ENCODE results near the gene CRACR2A.

CRACR2A gene

DNA sequence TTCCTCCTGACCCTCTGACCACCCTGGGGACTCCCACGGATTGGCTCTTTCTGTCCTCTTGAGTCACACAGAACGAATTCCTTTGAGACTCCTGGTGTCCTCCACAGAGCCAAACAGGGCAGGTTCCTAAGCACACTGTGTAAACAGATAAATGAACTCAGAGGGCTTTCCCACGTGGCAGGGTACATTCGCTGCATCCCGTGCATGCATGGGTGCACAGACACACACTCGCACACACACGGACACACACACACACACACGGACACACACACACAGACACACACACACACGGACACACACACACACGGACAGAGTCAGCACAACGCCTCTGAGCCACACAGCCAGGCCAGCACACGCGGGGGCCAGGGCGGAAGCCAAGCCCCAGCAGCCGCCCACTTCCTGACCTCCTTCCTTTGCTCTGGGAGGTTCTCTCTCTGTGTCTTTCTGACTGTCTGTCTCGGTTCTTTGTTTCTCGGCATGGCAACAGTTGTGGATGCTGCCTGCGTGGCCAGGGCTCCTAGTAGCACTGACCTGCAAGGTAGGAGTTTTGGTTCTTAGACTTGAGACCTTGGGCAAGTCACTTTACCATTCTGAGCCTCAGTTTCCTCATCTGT, 706 bp downstream of the CRACR2A start:
- DNase-seq (ENCODE audit: low spot score), result no peak

DNA sequence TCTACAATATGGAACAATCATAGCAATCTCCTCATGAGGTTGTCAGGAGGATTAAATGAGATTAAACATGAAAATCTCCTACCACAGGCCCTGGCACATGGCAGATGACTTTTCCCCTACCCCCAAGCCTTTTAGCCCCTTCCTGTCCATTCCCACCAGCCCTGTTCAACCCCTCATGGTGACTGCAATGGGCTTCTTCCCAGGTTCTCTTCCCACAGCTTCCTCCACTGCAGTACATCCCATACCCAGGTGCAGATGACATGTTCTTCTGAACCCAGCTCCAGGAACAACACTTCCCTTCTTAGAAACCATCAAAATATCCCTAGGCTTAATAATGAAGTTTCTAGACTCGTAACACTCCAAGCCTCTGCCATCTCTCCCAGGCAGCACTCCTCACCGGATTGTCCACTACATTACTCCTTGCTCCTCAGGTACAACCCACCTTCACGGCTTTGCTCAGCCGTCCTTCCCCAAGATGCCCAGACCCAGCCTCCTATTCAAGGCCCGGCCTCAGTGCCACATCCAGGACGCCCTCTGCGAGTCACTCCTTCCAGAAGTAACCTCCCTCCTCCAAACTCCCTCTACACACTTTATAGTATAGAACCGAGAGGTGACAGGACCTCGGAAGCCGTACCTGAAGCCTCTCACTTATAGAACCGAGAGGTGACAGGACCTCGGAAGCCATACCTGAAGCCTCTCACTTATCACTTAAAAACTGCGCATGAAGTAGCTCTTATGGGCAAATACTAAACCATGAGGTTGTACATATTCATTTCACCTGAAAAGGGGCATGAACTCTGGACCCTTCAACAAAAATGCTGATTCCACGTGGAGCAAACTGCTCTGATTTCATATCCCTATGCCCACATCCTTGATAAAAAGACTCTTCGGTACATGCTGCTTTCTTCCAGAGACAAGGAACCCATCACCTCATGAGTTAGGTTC, 1.5 kb downstream of the CRACR2A start:
- no peak for DNase-seq (ENCODE audit: low spot score)

DNA sequence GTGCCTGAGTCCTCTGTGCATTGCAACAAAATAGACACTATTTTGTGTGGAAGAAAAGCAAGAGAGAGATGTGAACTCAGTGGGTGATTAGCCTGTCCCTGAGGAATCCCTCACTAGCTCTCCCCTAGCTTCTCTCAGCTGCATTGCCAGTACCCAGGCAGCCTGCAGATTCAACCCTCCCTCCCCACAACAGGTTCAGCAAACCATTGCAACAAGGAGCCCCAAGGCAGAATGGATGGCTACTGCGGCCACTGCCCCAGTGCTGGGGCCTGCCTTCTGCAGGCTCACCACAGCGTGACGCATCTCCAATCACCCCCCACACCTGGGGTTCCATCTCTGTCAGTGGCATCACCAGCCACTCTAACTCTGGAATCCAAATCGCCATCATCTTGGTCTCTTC, 2.3 kb downstream of the CRACR2A start:
- DNase-seq (ENCODE audit: low spot score), result no peak

DNA sequence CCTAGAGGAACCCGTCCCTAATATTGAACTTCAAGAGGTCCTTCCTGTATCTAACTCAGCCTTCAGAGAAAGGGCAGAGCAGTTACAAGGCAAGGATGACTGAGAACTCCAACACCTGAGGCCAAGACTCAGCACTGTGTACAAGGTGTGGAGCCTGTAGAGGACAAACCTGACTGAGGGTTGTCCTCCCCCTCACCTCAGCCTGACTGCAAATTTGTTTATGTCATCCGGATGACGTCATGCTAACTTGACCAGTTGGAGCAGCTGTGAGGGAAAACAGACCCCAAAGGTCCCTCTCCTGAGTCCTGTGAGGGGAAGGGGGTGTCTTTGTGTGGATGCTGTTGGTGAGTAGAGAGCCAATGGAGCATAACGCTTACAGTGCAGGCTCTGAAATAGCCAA, 4.3 kb downstream of the CRACR2A start:
- no peak for DNase-seq (ENCODE audit: low spot score)

DNA sequence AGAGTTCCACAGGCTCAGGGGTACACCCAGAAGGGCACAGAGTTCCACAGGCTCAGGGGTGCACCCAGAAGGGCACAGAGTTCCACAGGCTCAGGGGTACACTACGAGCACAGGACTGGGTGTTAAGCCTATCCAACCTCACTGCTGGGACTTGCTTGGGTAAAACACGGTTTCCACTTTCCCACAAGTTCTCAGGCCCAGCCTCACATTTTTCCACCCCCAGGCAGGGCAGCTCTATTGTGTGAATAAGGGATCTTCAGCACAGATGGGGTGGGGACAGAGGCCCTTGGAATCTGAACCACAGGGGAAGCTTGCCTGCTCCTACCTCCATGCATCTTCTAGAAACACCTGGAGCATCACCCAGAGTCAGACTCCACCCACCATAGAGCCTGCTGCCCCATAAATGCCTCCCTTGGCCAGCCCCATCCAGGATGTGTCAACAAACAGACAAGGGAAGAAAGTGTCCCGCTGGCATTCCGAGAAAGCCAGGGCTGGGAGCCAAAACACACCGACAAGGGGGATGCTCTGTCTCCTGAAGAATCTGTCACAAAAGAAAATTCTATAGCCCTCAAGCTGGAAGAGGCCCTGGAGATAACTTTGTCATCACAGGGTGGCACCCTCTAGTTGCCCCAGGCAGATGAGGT, 4.8 kb downstream of the CRACR2A start:
- DNase-seq (ENCODE audit: low spot score), result no peak

DNA sequence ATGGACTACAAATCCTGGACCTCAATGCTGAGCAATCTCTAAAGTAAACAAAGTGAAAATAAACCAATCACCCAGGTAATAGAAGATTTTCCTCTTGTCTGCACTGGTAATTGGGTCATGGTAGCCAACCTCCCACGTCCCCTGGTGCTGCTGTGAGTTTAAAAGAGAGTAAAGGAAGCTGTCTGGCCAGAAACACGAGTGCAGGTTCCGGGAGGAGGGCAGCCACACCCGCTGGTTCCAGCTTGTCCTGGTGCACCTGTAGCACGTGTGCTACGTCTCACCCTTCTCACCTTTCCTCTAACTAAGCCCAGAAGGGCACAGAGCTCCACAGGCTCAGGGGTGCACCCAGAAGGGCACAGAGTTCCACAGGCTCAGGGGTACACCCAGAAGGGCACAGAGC, 5.4 kb downstream of the CRACR2A start:
- no peak for DNase-seq (ENCODE audit: low spot score)

DNA sequence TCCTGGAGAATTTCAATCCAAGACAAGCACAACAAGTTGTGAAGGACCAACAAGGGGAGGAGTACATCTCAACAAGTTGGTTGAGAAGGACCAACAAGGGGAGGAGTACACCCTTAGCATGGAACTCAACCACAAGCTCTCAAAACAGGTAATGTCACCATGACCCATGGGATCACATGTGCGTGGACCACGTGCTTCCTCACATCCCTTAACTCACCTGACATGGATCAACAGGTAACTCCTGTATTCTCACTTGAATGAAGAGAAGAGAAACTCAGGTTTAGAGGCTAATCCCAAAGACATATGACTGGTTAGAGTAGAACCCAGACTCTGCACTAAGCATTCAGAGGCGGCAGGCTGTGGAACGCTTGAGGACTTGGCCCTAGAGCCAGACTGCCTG, 6.2 kb downstream of the CRACR2A start:
- DNase-seq (ENCODE audit: low spot score), result no peak

DNA sequence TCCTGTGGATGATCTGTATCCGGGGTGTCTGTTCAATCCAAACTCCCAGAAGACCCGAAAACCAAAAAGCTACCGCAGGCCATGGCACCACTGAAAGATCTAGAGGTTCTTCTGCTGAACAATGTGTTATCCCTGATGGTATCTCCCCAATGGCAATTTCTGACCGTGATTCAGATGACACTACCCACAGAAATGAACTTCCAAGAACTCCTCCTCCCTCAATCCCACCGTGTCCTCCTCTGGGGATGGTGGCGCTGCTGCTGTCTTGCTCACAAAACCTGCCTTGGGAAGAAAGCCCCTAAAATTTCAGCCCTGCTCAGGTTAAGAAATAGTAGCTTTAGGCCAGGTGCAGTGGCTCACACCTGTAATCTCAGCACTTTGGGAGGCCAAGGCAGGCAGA, 7.8 kb downstream of the CRACR2A start:
- no peak for DNase-seq (ENCODE audit: low spot score)

DNA sequence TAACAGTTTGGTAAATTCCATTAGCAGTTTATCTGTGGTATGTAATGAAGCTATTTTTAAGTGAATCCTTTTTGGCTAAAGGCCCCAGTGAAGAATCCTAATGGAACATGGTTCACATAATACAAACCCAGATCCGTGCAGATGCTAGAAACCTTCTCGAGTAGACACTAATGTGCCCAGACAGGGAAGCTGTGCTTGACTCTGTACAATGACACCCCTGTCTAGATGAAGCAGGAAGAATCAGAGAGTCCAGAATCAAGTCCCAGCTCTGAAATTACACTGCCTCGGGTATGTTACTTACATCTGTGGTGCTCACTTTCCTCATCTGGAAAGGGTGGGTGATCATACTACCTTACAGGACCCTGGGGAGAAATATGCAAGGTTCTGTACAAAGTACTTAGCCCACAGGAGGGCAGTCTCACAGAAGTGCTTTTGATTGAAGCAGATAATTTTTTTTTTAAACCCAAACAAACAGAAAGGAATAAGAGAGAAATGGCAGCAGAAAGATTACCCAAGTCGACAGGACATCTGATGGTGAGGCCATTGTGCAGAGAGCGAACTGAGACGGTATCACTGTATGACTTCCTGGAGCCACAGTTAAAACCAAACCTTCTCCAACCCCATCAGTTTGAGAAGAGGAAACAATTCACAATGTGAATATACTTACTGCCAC, 8.5 kb downstream of the CRACR2A start:
- no peak for DNase-seq (ENCODE audit: low spot score)

DNA sequence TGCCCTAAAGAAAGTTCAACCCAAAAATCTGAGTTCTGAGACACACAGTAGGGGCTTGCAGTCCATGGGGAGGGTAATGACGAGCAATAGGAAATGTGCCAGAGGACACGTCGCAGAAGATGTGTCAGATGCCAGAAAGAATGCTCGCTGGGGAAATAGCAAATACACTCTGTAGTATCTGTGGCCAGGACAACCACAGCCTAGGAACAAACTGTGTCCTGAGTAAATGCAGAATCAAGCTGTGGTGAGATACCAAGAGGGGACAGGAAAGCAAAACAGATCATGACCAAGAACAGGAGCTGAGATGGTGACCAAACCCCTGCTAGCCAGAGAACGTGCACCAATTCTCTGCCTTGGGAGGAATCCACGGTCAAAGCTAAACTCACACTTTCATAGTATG, 9.1 kb downstream of the CRACR2A start:
- no peak for DNase-seq (ENCODE audit: low spot score)

DNA sequence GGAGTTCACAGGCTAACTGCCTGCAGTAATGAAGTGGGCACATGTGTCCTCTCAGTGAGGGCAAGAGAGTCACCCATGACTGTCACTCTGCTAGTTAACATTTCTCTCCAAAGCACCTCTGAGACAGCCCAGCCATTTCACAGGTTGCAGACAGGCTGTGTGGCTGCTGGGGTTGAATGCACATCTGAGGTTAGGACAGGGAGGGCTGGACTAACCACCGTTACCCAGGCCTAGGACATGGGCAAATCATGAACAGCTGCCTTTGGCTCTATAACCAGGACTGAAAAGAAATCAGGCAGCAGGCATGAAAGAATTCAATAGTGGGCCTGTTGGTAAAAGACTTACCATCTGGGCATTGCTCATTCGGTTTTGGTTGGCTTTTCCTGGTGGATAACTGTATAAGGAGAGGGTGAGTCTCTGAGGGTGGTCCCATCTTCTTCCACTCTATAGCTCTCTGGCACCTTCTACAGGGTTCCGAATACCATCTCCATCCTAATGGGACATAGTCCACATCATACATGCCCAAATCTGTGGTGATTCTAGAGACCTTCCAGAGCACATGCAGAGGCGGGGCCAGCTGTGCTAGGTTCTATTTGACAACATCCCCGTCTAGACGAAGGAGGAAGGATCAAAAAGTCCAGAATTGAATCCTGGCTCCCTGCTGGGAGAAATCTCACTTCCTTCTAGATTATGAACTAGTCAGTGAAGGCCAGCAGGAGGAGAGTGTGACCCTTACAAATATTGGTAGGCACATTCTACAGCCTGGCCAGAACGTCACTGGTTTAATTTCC, 10.8 kb downstream of the CRACR2A start:
- no peak for DNase-seq (ENCODE audit: low spot score)

DNA sequence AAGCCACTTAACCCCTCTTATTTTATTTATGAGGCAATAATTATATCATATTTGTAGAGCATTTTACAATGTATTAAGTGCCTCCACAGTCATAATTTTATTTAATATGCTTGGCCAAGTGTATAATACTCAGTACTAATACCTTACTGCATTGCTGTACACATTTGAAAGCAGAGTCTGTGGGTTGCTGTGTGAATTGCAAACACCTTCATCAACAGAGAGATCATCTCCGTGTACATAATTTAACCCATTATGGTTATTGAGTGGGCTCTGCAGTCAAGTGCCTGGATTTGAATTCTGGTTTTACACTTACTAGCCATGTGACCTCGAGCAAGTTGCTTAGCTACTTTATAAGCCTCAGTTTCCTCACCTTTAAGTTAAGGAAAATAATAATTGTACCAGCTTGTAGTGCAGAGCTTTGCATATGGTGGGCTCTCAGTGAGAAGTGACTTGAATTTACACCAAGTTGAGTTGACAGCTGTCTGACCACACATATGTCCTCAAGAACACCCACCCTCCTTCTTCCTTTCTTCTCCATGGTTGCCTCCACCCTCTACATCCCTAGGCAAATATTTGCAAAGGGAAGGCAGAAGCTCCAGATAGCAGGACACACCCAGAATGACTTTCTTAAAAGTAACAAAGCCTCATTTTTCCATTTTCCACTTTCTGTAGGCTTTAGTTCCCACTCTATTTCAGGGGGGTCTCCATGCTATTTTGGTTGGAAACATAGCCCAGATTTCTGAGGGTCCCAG, 12.3 kb downstream of the CRACR2A start:
- no peak for DNase-seq (ENCODE audit: low spot score)

DNA sequence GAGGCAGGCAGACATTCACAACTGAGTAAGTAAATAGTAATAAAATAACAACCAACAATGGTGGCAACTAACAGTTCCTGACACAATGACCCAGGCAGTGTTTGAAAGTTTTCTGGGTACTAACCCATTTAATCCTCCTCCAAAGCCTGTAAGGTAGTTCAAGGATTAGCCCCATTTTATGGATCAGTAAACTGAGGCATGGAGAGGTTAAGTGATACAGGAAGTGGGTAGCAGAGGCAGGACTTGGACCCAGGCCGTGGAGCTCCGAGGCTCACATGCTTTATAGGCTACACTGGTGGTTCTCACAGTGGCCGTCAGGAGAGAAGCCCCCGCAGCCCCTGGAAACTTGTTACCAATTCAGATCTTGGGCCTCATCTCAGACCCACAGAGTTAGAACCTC, 17.5 kb downstream of the CRACR2A start:
- no peak for DNase-seq (ENCODE audit: low spot score)

DNA sequence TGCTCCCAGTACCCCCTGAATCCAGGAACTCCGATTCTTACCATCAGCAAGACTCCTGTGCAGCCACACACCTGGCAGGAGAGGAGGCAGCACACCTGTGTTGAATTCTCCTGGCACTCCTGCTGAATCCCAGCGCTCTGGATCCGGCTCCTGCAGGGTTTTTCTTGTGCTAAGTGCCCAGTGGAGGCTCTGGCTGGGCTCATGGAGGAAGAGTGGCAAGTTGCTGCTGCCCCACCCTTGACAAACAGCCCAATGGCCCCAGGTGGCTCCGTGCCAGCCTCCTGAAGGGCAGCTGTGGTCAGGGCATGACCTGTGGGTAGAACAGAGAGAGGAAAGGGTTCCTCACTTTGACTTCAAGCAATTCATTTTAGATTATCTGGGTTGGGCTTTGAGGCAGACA, 20.0 kb downstream of the CRACR2A start:
- no peak for DNase-seq (ENCODE audit: low spot score)

DNA sequence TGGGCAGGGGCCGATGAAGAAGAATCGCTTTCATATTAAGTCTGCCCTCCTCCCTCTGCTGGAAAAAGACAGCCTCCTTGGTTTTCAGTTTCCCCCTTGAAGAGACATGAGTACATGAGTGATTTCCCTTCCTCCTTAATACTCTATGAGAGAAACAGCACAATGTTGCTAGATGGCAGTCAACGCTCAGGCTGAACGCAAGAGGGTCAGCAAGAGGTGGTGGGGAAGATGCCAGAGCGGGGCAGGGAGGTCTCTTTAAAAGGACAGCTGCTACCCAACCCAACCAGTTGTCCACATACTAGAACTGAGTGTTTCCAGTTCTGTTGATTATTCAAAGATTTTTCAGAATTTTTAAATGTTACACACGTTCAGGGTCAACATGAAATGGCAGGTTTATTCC, 22.8 kb downstream of the CRACR2A start:
- DNase-seq (ENCODE audit: low spot score), result no peak

DNA sequence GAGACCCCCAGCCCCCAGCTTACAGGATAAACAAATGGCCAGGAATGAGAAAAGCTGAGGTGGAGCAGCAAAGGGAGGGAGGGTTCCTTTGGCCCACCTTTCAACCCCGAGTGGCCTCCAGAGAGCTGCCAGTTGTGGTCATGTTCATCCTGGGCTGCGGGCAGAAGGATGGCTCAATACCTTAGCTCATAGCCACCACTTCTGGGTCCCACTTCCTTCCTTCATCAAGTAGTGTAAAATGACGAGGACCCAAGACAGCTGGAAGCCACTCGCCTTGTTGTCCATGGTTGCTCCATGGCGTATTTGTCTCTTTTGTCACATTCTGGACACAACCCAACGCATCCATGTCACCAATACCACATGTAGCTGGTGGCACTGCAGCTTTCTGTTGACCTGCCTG, 24.2 kb downstream of the CRACR2A start:
- DNase-seq (ENCODE audit: low spot score), result no peak

DNA sequence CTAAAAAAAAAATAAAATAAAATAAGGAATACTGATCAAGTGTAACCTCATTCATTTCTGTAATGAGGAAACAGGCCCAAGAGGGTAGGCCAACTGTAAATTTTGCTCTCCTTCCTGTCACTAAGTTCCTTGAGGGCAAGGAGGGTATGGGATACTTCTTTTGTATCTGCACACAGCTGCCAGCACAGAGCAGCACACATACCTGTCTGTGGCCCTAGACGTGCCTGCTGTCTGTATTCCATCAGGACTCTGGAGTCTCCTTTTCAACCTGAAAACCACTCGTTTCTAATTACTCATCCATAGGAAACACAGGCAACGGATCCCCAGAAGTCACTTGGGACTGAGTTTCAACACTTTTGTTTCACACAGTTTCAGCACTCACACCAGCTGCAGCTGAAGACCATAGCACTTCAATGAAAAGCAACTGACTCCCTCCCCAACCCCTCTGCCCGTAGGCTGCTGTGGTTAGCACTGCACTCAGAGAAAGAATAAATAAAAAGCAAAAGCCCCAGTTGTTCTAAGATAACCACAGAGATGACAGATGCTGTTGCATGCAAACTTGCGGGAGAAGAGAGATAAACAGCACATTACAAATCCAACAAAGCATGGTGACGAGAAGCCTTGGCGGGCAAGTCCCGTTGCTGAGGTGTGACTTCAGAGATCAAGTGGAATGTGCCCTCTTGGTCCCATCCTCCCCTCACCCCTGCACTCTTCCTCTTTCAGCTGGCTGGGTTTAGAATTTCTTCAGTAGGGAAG, 24.9 kb downstream of the CRACR2A start:
- no peak for DNase-seq (ENCODE audit: low spot score)

DNA sequence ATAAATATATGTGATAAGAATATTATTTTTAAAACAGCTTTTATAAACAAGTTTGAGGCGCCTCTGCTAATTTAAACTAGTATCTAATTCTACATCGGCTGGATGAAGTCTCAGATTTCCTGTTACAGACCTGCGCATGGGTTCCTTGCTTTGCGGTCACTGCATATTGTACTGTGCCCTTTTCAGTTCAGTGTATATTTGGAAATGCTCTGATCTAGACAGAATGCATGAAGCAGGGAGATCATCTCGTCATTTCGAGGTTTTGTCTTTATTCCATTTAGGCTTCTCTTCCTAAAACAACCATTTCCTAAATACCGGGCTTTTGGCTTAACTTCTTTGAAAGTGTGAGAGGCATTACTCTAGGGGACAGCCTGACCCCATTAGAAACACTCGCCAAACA, 25.6 kb downstream of the CRACR2A start:
- no peak for DNase-seq (ENCODE audit: low spot score)

DNA sequence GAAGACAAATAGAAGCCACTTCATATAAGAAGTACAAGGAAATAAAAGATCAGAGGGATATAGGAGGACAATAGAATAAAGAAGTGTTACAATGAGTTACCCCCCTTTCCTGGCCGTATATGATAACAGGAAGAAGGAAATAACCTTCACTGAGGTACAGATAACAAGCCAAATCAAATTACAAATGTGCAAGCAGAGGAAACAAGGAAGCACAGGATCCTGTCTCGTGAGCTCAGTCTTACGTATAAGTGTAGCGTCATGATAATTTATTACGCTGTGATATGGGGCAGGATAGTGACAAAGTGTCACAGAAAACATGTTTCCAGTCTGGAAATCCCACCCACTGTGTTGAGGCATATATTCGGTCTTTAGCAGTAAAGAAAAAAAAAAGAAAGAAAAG, 26.5 kb downstream of the CRACR2A start:
- no peak for DNase-seq (ENCODE audit: low spot score)

DNA sequence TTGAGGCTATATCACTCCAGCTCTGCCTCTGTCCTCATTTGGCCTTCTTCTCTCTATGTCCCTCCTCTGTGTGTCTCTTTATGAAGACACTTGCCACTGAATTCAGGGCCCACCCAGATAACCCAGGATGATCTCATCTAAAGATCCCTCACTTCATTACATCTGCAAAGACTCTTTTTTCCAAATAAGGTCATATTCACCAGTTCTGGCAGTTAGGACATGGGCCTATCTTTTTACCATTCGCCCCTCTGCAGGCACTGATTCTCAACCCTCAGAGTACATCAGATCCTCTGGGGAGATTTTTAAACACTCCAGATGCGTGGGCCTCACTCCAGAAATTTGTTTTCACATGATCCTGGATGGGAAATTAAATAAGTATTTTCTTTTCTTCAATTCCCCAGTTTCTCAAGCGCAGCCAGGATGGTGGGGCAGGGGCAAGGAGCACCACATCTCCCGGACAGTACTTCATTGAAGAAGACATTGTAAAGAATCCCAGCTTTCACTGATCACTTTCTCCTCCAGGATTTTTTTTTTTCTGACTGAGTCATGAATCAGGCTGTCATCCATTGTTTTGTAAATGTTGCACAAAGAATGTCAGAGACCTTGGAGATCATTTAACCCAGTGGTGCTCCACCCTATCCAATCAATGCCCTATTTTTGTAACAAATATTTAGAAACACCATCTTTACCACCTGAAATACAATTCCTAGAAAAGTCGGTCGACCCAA, 27.4 kb downstream of the CRACR2A start:
- no peak for DNase-seq (ENCODE audit: low spot score)
